ENCODE data around the gene SCPEP1.
"Not testable (repeated sequence)": the region's sequence is repeated elsewhere in the genome, so short reads cannot be mapped to it uniquely, and the experiment has no call there.

SCPEP1 gene

DNA sequence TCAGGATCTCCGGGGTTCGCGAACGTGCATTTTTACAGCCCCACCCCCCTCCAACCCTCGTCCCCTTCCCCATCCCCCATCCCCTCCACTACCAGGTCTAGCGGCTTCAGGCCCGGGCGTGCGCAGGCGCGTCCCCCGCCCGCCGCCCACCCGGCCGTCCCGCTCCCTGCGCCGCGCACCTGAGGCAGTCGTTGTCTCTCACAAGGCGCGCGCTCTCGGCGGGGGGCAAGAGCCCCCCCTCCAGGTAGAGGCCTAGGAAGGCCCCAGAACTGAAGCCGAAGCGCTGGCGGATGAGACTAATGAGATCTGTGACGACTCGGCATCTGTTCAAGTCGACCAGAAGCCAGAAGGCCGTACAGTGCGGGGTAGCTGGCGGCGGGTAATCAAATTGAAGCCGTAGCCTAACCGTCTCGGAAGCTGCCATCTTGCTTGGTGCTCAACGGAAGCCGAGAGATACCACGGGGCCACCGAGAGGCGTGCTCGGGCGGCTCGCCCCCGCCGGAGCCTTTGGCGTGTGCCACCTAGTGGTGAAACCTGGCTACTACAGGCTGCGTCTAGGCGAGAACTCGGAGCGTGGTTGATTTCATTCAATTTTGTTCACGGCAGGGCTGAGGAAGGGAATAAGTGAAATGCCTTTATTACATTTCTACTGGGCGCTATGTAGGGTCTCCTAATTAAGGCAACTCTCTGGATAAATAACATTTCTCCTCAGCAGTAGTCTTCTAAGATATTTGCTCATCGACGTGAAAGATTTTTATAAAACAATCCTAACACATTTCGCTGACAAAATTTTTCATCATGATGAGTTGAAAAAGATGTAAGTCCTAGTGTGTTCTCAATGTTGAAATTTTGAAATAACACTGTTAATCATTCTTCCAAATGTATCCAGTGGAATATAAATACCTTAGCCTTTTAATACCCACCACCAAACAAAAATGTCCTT lies 17.1 kb upstream of the SCPEP1 start, which contains the start of gene COIL:
TSS of gene COIL (minus strand) at position 455 of the 943 bp plus-strand sequence. CDS start at position 424, 31 bp downstream.
- DNase-seq (ENCODE audit: low read depth in 1 of 2, low spot score in 1 of 2) = peak; percentile 90 to 93

DNA sequence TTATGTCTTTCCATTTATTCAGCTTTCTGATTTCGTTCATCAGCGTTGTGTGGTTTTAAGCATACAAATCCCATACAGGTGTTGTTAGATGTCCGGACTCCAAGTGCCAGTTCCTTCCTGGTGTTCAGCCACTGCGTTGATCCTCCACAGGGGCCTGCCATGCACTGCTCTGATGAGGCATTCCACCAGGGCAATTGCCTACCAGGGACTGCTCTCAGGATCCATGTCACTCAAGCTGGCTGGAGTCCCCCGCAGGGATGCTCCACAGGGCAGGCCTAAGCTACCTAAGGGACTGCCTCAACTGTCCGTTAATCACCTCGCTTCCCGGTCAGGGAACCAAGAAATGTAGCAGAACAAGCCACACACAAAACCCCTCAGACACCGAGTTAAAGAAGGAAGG lies 12.7 kb upstream of the SCPEP1 start:
- not testable (repeated sequence) for DNase-seq (ENCODE audit: low read depth in 1 of 2, low spot score in 1 of 2)

GRCh38 chr17:56965681-56966080 lies 12.2 kb upstream of the SCPEP1 start:
- DNase-seq (ENCODE audit: low read depth in 1 of 2, low spot score in 1 of 2) = not testable (repeated sequence)

DNA sequence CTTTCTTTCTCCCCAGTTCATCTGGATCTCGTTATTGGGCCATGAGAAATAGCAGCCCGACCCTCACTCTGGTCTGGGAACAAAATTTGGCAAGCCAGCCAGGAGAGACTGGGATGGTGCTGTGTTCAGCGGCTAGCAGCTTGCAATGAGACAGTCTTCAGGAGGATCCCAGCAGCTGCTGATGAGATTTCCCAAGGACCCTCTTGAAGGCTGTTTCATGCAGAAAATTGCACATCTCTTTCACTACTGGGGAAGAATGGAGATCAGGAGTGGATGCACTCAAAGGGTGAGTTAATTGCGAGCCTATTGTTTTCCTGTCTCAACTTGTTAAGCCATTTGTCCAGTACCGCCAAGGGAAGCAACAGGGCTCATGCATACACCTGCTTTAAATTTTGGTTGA lies 11.6 kb upstream of the SCPEP1 start:
- DNase-seq (ENCODE audit: low read depth in 1 of 2, low spot score in 1 of 2) = no peak

DNA sequence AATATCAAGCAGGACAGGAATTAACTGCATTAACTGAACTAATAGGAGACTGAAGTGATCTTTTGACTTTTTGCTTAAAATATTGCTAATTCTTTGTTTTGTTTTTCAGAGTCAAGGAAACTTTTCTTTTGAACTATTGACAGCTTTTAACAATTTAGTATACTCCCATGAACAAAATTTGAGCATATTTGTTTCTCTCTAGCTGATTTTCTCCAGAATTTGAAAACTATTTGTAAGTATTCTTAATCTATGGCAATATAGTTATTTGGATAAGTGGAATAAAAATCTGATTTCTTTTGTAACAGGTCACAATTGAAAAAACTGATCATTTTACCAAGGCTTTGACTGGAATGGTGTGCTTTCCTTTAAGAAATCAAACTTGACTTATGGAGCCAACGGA lies 7.0 kb upstream of the SCPEP1 start:
- DNase-seq (ENCODE audit: low read depth in 1 of 2, low spot score in 1 of 2) = no peak

- DNase-seq (ENCODE audit: low read depth in 1 of 2, low spot score in 1 of 2) = no peak
Observed at GRCh38 chr17:56972111-56972730, 5.7 kb upstream of the SCPEP1 start.

- DNase-seq (ENCODE audit: low read depth in 1 of 2, low spot score in 1 of 2) = no peak
Observed at GRCh38 chr17:56973520-56973919, 4.4 kb upstream of the SCPEP1 start.

DNA sequence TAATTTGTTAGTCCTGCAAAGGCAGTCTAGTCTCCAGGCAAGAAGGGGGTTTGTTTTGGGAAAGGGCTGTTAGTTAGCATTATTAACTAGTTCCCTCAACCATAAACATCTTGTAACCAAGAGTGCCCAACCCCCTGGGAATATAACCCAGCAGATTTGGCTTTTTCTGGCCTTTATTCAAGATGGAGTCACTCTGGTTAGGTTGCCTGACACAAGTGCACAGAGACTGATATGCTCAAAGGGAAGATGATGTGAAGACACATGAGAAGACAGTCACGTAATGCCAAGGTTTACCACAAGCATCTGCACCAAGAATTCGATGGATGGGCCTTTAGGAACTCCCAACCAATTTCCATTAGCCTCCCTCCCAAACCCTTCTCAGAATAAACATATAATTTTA lies 3.9 kb upstream of the SCPEP1 start:
- DNase-seq (ENCODE audit: low read depth in 1 of 2, low spot score in 1 of 2) = no peak

DNA sequence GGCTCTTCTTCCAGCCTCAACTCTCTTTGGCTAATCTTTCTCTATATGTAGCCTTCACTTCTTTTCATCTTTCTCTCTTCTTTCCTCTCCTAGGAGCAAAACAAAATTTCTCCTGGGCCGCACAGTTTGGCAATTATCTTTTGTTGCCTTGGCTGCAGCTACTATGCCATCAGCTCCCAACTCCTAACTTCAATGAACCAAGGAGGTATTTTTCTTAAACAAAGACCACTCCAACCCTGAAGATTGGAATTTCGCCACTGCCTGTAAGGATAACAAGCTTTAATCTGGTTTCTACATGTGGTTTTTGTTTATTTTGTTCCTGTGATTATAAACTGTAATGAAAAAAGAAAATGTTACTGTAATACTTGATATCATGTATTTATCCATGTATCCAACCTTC lies 2.3 kb upstream of the SCPEP1 start:
- no peak for DNase-seq (ENCODE audit: low read depth in 1 of 2, low spot score in 1 of 2)

DNA sequence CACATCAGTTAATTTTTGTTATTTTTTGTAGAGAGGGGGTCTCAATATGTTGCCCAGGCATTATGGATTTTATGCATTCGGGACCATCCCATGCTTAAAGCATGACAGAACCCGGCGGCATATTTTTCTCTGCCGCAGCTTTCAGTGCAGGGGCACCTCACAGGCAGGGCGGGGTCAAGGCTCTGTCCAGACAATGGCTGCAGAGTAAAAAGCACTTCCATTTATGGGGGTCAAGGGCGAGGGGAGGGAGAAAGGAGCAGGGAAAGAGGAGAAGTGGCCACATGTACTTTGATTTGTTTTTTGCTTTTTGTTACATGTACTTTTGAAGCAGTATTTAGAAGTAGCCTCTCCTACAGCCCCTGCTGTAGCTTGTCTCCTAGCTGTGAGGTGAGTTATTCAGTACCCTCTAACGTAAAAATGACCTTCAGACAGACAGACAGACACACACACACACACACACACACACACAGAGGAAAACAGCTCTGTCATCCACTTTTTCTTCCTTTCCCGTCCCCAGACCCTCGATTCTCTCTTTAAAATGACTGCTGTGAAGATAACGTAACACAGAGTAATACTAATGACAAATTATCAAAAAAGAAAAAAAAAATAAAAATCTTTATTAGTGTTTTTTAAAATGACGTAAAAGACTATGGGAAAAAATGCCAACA lies 856 bp upstream of the SCPEP1 start:
- DNase-seq (ENCODE audit: low read depth in 1 of 2, low spot score in 1 of 2) = no peak

- no peak for DNase-seq (ENCODE audit: low read depth in 1 of 2, low spot score in 1 of 2)
Observed at GRCh38 chr17:56978441-56979090, 635 bp downstream of the SCPEP1 start.

DNA sequence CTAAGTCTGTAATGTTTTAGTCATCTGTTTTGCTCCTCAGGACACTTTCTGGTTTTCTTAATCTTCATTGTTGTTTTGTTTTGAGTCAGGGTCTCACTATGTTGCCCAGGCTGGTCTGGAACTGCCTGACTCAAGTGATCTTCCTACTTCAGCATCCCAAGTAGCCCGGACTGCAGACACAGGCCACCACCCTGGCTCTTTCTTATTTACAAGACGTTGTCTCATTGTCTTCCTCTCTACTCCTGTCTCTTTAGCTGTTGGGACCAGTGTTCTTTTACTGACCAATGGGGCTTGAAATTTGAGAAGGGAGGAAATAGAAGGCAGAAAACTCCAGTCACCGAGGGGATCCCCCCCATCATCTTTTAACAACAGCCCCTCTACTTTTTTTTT lies 1.2 kb downstream of the SCPEP1 start:
- DNase-seq (ENCODE audit: low read depth in 1 of 2, low spot score in 1 of 2) = no peak

GRCh38 chr17:56980526-56980925 lies 2.6 kb downstream of the SCPEP1 start:
- not testable (repeated sequence) for DNase-seq (ENCODE audit: low read depth in 1 of 2, low spot score in 1 of 2)

DNA sequence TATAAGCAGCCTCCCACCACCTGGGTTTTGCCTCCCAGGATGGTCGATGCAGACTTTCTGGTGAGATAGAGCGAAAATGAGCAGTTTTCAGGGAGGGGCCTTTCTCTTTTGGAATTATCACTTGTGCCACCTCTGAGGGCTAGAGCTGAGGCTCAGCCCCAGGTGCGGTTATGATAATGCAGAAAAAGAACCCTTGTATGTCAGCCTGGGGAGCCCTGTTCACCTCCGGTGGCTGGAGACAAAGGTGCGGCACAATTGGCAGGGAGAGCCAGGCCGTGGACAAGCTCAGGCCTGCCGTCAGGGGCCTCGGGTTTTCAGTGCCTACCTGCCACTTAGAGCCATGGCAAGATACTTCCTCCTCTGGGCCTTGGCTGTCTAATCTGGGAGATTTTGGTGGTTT lies 4.4 kb downstream of the SCPEP1 start:
- DNase-seq (ENCODE audit: low read depth in 1 of 2, low spot score in 1 of 2) = no peak

DNA sequence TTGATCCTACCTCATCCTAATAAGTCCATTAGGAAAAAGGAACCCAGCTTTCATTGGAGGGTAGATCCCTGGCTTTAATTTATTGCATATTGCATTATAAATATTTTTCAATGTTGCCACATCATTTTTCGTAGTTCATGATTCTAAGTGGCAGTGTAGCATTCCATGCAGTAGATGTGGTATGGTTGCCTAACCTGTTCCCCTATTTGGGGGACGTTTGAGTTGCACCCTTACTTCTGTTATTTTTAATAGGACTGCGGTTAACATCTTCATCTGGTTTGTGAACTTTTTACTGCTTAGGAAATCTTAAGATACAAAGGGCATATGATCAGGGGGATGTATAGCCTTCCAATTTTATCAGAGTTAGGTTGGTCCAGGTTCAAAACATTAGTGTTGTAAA lies 5.4 kb downstream of the SCPEP1 start:
- no peak for DNase-seq (ENCODE audit: low read depth in 1 of 2, low spot score in 1 of 2)

DNA sequence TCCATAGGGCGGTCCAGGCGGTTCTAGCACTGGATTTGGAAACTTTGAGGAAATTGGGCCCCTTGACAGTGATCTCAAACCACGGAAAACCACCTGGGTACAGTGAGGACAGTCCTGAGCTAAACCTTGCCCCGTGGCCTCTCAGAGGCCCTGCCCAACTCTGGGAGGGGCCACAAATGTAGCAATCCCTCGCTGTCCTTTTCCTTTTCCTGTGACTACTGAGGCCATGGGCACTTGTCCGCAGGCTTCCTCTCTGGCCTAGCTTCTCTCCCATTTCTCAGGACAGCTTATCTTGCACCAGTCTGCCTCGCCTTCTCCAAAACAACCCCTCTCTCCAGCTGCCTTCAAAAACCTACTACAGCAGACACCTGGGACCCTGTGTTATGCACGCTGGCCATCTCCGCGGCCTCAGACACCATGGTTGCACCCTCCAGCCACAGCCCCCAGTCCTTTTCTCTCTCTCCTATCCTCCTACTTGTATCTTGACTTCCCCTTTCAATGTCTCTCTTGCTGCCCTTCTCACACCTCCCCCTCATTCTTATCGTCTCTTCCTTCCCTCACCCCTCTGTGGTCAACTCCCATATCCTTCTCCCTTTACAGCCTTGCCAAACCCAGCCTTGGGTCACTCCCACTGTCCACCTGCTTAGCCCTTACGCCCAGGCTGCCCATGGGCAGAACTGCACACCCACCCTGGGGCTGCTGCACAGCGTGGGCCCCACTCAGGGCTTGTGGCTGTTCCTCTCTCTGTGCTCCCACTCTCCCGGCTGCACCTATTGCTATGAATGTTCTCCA lies 7.6 kb downstream of the SCPEP1 start:
- no peak for DNase-seq (ENCODE audit: low read depth in 1 of 2, low spot score in 1 of 2)

- no peak for DNase-seq (ENCODE audit: low read depth in 1 of 2, low spot score in 1 of 2)
Observed at GRCh38 chr17:56987283-56987834, 9.4 kb downstream of the SCPEP1 start.

DNA sequence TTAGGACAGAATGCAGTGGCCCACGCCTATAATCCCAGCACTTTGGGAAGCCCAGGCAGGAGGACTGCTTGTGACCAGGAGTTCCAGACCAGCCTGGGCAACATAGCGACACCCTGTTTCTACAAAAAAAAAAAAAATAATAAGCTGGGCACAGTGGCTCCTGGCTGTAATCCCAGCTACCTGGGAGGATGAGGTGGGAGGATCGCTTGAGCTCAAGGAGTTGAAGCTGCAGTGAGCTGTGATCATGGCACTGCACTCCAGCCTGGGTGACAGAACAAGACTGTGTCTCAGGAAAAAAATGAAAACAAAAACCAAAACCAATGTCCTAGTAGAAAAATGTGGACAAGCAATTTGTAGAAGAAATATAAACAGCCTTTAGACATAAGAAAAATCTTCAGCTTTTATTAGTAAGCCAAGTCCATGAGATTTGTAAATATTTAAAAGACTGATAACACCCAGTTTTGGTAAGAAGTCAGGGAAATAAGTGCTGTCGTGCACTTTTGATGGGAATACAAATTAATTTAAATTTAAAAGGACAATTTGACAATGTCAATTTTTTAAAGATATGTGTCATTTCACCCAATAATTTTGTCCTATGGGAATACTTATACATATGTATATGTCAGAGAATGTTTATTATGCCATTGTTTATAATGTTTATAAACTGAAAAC lies 11.1 kb downstream of the SCPEP1 start:
- no peak for DNase-seq (ENCODE audit: low read depth in 1 of 2, low spot score in 1 of 2)

- no peak for DNase-seq (ENCODE audit: low read depth in 1 of 2, low spot score in 1 of 2)
Observed at GRCh38 chr17:56992364-56992763, 14.4 kb downstream of the SCPEP1 start.
